GM20431 (cell line): ENCODE data around the gene OR7E24.
"Not testable (repeated sequence)": the region's sequence is repeated elsewhere in the genome, so short reads cannot be mapped to it uniquely, and the experiment has no call there.

Experiments used
- in situ Hi-C: fragments of 300-500 bp; cut with MseI, MboI; formaldehyde crosslinking; loops from one replicate; pipeline ENCODE4 v1.15.0; 2020; ENCODE audit warnings: low sequenced_read_pairs; ENCODE audit not compliant: unreplicated experiment

Gene OR7E24

GRCh38 chr19:9250630-9251029, at the start of gene OR7E24:
Gene OR7E24, plus strand, starts transcription at chr19:9250930. Its CDS starts 114 bp downstream, at chr19:9251044.
- in situ Hi-C loops: no loop called here

- in situ Hi-C loops: loop anchor here (10.0 kb wide), 1 partner anchor 589 kb away; no protein-coding TSS in a partner anchor
Measured at GRCh38 chr19:9205501-9206113, 45.1 kb upstream of the OR7E24 start.

- in situ Hi-C loops: no loop called here
Measured at GRCh38 chr19:9219489-9219888, 31.2 kb upstream of the OR7E24 start, which contains the start of gene OR7D4. Gene OR7D4, minus strand, starts transcription at chr19:9219589. Its CDS starts 4,752 bp downstream, at chr19:9214837.

GRCh38 chr19:9251236-9251635, 506 bp downstream of the OR7E24 start:
- in situ Hi-C loops: no loop called here

- in situ Hi-C loops: not testable (repeated sequence)
Measured at GRCh38 chr19:9283485-9283884, 32.8 kb downstream of the OR7E24 start.

GRCh38 chr19:9289231-9289884, 38.6 kb downstream of the OR7E24 start:
- in situ Hi-C loops: no loop called here

GRCh38 chr19:9295411-9295849, 44.7 kb downstream of the OR7E24 start:
- in situ Hi-C loops: no loop called here

GRCh38 chr19:9296336-9296735, 45.6 kb downstream of the OR7E24 start:
- in situ Hi-C loops: no loop called here
